Neural progenitor cell (in vitro differentiated cells): ENCODE measurements around the gene PROSER3. TPM values are rescaled to one million over a fixed set of nuclear protein-coding genes. Genes with fewer than 3 reads are reported as not detected.

Source experiments
- DNase-seq: peaks from one replicate; pipeline ENCODE4 v3.0.0-alpha.2; 2016; ENCODE audit warnings: low spot score
- H2AFZ ChIP-seq: fragments of 200-600 bp; sonication (generic); replicated peaks from 2 replicates; pipeline ENCODE4 v1.6.1; 2016; ENCODE audit warnings: antibody characterized with exemption
- H3F3A ChIP-seq: fragments of 200-600 bp; sonication (generic); 2 replicates; pipeline ENCODE4 v1.6.1; 2016; ENCODE audit warnings: antibody characterized with exemption, low read depth
- H3K27ac ChIP-seq: fragments of 200-600 bp; sonication (generic); 2 replicates; pipeline ENCODE4 v1.5.1; 2016; ENCODE audit warnings: mild to moderate bottlenecking
- H3K27me3 ChIP-seq: fragments of 200-600 bp; sonication (generic); 2 replicates; pipeline ENCODE4 v1.6.1; 2016; ENCODE audit warnings: mild to moderate bottlenecking, moderate library complexity
- H3K36me3 ChIP-seq: fragments of 200-600 bp; sonication (generic); 2 replicates; pipeline ENCODE4 v1.5.1; 2016
- H3K4me1 ChIP-seq: fragments of 200-600 bp; sonication (generic); 2 replicates; pipeline ENCODE4 v1.6.1; 2016; ENCODE audit warnings: mixed run types
- H3K4me2 ChIP-seq: fragments of 200-600 bp; sonication (generic); 2 replicates; pipeline ENCODE4 v1.6.1; 2016
- H3K4me3 ChIP-seq: fragments of 200-600 bp; sonication (generic); 2 replicates; pipeline ENCODE4 v1.5.1; 2016
- H3K79me2 ChIP-seq: fragments of 200-600 bp; sonication (generic); 2 replicates; pipeline ENCODE4 v1.6.1; 2016; ENCODE audit warnings: low read depth
- H3K9ac ChIP-seq: fragments of 200-600 bp; sonication (generic); 2 replicates; pipeline ENCODE4 v1.6.1; 2016
- H3K9me3 ChIP-seq: fragments of 200-600 bp; sonication (generic); 2 replicates; pipeline ENCODE4 v1.5.1; 2016; ENCODE audit warnings: low read depth
- H4K20me1 ChIP-seq: fragments of 200-600 bp; sonication (generic); 2 replicates; pipeline ENCODE4 v1.6.1; 2016; ENCODE audit warnings: low read depth
- H3K27ac Mint-ChIP-seq: 3 replicates; pipeline ENCODE4 v1.8.0; 2021; ENCODE audit warnings: mixed read lengths
- H3K27me3 Mint-ChIP-seq: 2 replicates; pipeline ENCODE4 v1.8.0; 2022; ENCODE audit warnings: low read depth, mild to moderate bottlenecking, inconsistent platforms, moderate library complexity, mixed read lengths; ENCODE audit not compliant: insufficient read depth
- H3K36me3 Mint-ChIP-seq: 3 replicates; pipeline ENCODE4 v1.8.0; 2021; ENCODE audit warnings: mixed read lengths
- H3K4me1 Mint-ChIP-seq: 3 replicates; pipeline ENCODE4 v1.8.0; 2021; ENCODE audit warnings: mixed read lengths
- H3K4me3 Mint-ChIP-seq: 3 replicates; pipeline ENCODE4 v1.8.0; 2021; ENCODE audit warnings: mild to moderate bottlenecking, moderate library complexity, mixed read lengths
- H3K9me3 Mint-ChIP-seq: 3 replicates; pipeline ENCODE4 v1.8.0; 2020; ENCODE audit warnings: mixed read lengths
- CTCF ChIP-seq: fragments of 200-600 bp; sonication (generic); IDR thresholded peaks from 2 replicates; pipeline ENCODE4 v1.5.1; 2017; ENCODE audit warnings: antibody characterized with exemption, mild to moderate bottlenecking
- EZH2 ChIP-seq: fragments of 200-600 bp; sonication (generic); IDR thresholded peaks from 2 replicates; pipeline ENCODE4 v1.6.1; 2017; ENCODE audit warnings: antibody characterized with exemption, mild to moderate bottlenecking, moderate library complexity
- EZH2phosphoT487 ChIP-seq: fragments of 200-600 bp; sonication (generic); IDR thresholded peaks from 2 replicates; pipeline ENCODE4 v1.6.1; 2017; ENCODE audit warnings: antibody characterized with exemption
- total RNA-seq: library from RNA; depleted of rRNA; stranded (reverse); fragments of >200 nt; gene quantifications from 2 replicates; pipeline ENCODE4 v1.2.3, GENCODE V29; 2015; ENCODE audit warnings: low replicate concordance

PROSER3 gene
- total RNA-seq, 1 donor from 2014 or later, result 7.1 TPM

DNA sequence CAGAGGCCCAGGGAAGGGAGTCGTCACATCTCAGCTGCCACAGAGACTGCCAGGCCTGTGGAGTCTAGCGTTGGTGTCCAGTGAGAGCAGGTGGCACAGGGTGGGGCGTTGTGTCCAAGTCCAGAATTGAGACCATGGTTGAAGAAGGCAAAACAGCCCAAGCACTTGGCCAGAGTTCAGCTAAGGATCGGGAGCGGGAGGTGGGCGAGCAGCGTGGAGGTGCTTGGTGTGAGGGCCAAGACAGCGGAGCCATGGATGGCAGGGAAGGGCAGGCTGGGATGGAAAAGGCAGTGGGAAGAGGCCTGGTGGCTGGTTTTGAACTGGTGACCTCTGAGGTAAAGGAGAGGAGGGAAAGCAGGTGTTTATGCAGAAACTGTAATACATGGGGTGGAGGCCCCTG, 23.7 kb upstream of the PROSER3 start:
- H3K27ac Mint-ChIP-seq, result no peak overlapping the region
- H3K9ac ChIP-seq, result no peak overlapping the region
- H3K9me3 ChIP-seq, result no peaks in the 10 kb centered on the region
- peaks cover 7% of the 10 kb centered on the region for H4K20me1 ChIP-seq
- H3K4me3 Mint-ChIP-seq, result peak overlapping the region; percentile 13
- no peaks in the 10 kb centered on the region for H3K9me3 Mint-ChIP-seq
- H3K27me3 Mint-ChIP-seq, result peaks cover 5% of the 10 kb centered on the region
- H3K4me1 ChIP-seq, result no peaks in the 10 kb centered on the region
- DNase-seq, result no peak
- H2AFZ ChIP-seq, result no peak overlapping the region
- H3K4me2 ChIP-seq, result no peak overlapping the region
- no peaks in the 10 kb centered on the region for H3K79me2 ChIP-seq
- H3K4me1 Mint-ChIP-seq, result no peaks in the 10 kb centered on the region
- no peaks in the 10 kb centered on the region for H3K36me3 ChIP-seq
- H3K36me3 Mint-ChIP-seq, result peaks cover 35% of the 10 kb centered on the region
- no peak overlapping the region for H3K27ac ChIP-seq
- TF ChIP-seq CTCF (no peak), EZH2phosphoT487 (no peak), EZH2 (no peak)
- H3K27me3 ChIP-seq, result no peaks in the 10 kb centered on the region
- peaks cover 6% of the 10 kb centered on the region for H3F3A ChIP-seq
- H3K4me3 ChIP-seq, result no peak overlapping the region

- no peak overlapping the region for H2AFZ ChIP-seq
- H3K27me3 ChIP-seq, result no peaks in the 10 kb centered on the region
- H3K79me2 ChIP-seq, result no peaks in the 10 kb centered on the region
- H3K4me1 Mint-ChIP-seq, result no peaks in the 10 kb centered on the region
- no peak overlapping the region for H3K9ac ChIP-seq
- TF ChIP-seq CTCF, result no peak
- TF ChIP-seq EZH2phosphoT487, result no peak
- TF ChIP-seq EZH2, result no peak
- H4K20me1 ChIP-seq, result peaks cover 14% of the 10 kb centered on the region
- no peaks in the 10 kb centered on the region for H3K9me3 Mint-ChIP-seq
- H3K27me3 Mint-ChIP-seq, result peaks cover 5% of the 10 kb centered on the region
- H3K27ac Mint-ChIP-seq, result peak overlapping the region; percentile 74
- H3K4me2 ChIP-seq, result no peak overlapping the region
- peaks cover 12% of the 10 kb centered on the region for H3F3A ChIP-seq
- no peaks in the 10 kb centered on the region for H3K9me3 ChIP-seq
- H3K4me3 Mint-ChIP-seq, result peak overlapping the region; percentile 53
- no peak overlapping the region for H3K27ac ChIP-seq
- H3K36me3 ChIP-seq, result no peaks in the 10 kb centered on the region
- DNase-seq, result no peak
- no peak overlapping the region for H3K4me3 ChIP-seq
- H3K36me3 Mint-ChIP-seq, result peaks cover 30% of the 10 kb centered on the region
- H3K4me1 ChIP-seq, result peaks cover 3% of the 10 kb centered on the region
Measured at GRCh38 chr19:35734889-35735288, 23.1 kb upstream of the PROSER3 start.

DNA sequence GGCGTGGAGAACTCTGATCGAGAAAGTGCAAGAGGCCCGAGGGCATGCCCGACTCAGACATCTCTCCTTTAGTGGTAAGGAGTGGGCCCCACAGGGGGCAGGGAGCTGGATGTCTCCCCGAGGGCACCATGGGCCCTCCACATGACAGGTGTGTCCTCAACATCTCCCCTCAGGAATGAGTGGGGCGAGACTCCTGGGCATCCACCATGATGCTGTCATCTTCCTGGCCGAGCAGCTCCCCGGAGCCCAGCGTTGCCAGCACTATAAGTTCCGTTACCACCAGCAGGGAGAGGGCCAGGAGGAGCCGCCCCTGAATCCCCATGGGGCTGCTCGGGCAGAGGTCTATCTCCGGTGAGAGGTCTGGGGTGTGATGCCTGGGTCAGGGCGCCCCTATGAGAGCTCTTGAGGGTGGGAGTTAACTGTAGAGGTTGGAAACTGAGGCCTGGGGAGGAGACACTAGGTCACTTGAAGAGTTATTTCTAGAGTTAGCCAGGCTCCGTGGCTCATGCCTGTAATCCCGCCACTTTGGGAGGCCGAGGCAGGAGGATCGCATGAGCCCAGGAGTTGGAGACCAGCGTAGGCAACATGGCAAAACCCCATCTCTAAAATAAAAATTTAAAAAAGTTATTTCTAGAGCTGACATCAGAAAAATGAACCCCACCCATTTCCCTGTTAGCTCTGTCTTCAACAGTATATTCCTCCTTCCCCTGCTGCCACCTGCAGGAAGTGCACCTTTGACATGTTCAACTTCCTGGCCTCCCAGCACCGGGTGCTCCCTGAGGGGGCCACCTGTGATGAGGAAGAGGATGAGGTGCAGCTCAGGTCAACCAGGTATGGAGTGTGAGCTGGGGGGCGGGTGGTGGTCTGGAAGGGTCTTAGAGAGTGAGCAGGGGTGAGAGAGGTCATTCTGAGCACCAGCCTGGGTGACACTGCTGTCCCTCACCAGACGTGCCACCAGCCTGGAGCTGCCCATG, 20.8 kb upstream of the PROSER3 start:
- Histone ChIP-seq H3K27ac (no peak overlapping the region), H3K79me2 (no peaks in the 10 kb centered on the region), H3K4me2 (no peak overlapping the region), H2AFZ (no peak overlapping the region), H3K36me3 (no peaks in the 10 kb centered on the region), H3K9me3 (no peaks in the 10 kb centered on the region), H3K4me3 (no peak overlapping the region), H4K20me1 (peaks cover 17% of the 10 kb centered on the region), H3F3A (peaks cover 33% of the 10 kb centered on the region), H3K27me3 (no peaks in the 10 kb centered on the region), H3K4me1 (peaks cover 9% of the 10 kb centered on the region), H3K9ac (no peak overlapping the region)
- Mint-ChIP-seq H3K9me3 (no peaks in the 10 kb centered on the region), H3K27me3 (peaks cover 5% of the 10 kb centered on the region), H3K4me3 (no peak overlapping the region), H3K36me3 (peaks cover 17% of the 10 kb centered on the region), H3K4me1 (peaks cover 9% of the 10 kb centered on the region), H3K27ac (no peak overlapping the region)
- no peak for DNase-seq
- TF ChIP-seq EZH2 (no peak), EZH2phosphoT487 (no peak), CTCF (no peak)
